Thymus (tissue), 11 donors: ENCODE data around the gene ADAMTS14. TPM values are rescaled to one million over a fixed set of nuclear protein-coding genes. Genes with fewer than 3 reads are reported as not detected.

Source experiments
- DNase-seq, 9 donors: peaks; one replicate each; pipeline ENCODE4 v3.0.0-alpha.2; 2013; ENCODE audit warnings: low spot score in 9 of 9, low read depth in 6 of 9, missing footprints in 1 of 9
- H3K27ac ChIP-seq, 2 donors: one replicate each; pipeline ENCODE4 v1.5.1; 2013; ENCODE audit warnings: control low read depth in 1 of 2, low read depth in 1 of 2, low read length in 1 of 2, mild to moderate bottlenecking in 1 of 2, moderate library complexity in 1 of 2
- H3K27me3 ChIP-seq, 2 donors: one replicate each; pipeline ENCODE4 v1.5.1; 2013; ENCODE audit warnings: low read length in 1 of 2; ENCODE audit not compliant: control insufficient read depth in 2 of 2, insufficient read depth in 1 of 2
- H3K36me3 ChIP-seq, 2 donors: one replicate each; pipeline ENCODE4 v1.5.1; 2013; ENCODE audit warnings: low read length in 1 of 2, mild to moderate bottlenecking in 1 of 2, moderate library complexity in 1 of 2; ENCODE audit not compliant: control insufficient read depth in 2 of 2, insufficient read depth in 2 of 2
- H3K4me1 ChIP-seq, 2 donors: one replicate each; pipeline ENCODE4 v1.5.1; 2013; ENCODE audit warnings: low read length in 2 of 2; ENCODE audit not compliant: control insufficient read depth in 2 of 2, insufficient read depth in 2 of 2
- H3K4me3 ChIP-seq, 2 donors: one replicate each; pipeline ENCODE4 v1.5.1; 2013; ENCODE audit warnings: low read length in 2 of 2, control low read depth in 1 of 2, mild to moderate bottlenecking in 1 of 2
- H3K9me3 ChIP-seq, 2 donors: one replicate each; pipeline ENCODE4 v1.5.1; 2013; ENCODE audit warnings: low read length in 1 of 2, mild to moderate bottlenecking in 1 of 2; ENCODE audit not compliant: control insufficient read depth in 2 of 2, insufficient read depth in 1 of 2
- WGBS: extraction: QIAGEN DNeasy Blood & Tissue Kit; methylation state at CpG from one replicate; pipeline ENCODE4 v1.1.7; 2013; 5-methylcytosine and 5-hydroxymethylcytosine counted together
- polyA plus RNA-seq: library from polyadenylated mRNA; stranded (reverse); fragments of 200-250 nt; gene quantifications from one replicate; pipeline ENCODE4 v1.2.3, GENCODE V29; 2013
- total RNA-seq: library from RNA; stranded (reverse); fragments of 120-200 nt; gene quantifications from one replicate; pipeline ENCODE4 v1.2.4, GENCODE V29; 2013
- donor health status: healthy.

ADAMTS14 gene
- total and polyA plus RNA-seq, 2 donors = 1.2 to 1.8 TPM

GRCh38 chr10:70785190-70785589 is 112.9 kb downstream of the ADAMTS14 start, which contains the start of gene TBATA:
Gene TBATA (minus strand): TSS chr10:70785377. CDS start chr10:70783379, 1,998 bp downstream.
- Histone ChIP-seq H3K9me3 (no peaks in the 10 kb centered on the region), H3K4me3 (no peak within 1 kb of the TSS), H3K4me1 (peaks cover 2 to 27% of the 10 kb centered on the region in 2 donors), H3K27me3 (no peaks in the 10 kb centered on the region), H3K27ac (peak within 1 kb of the TSS; percentile 19 to 71), H3K36me3 (no peaks in the 10 kb centered on the region)
- no peak for DNase-seq
- WGBS = 9% methylated on average over 4 of the region's 4 CpGs

- Histone ChIP-seq H3K27me3 (no peaks in the 10 kb centered on the region), H3K27ac (peak overlapping the region in 1 of 2 donors; percentile 38), H3K4me1 (peaks cover 2 to 31% of the 10 kb centered on the region in 2 donors), H3K9me3 (no peaks in the 10 kb centered on the region), H3K36me3 (no peaks in the 10 kb centered on the region), H3K4me3 (no peak overlapping the region)
- WGBS = 18% methylated on average over 5 of the region's 5 CpGs
- peak in 4 of 9 donors; percentile 25 to 49 (median 29) for DNase-seq
Measured at GRCh38 chr10:70786799-70787415, 114.6 kb downstream of the ADAMTS14 start.

- no peaks in the 10 kb centered on the region for H3K27me3 ChIP-seq
- DNase-seq = no peak
- no peak overlapping the region for H3K4me3 ChIP-seq
- 53% methylated on average over 5 of the region's 5 CpGs for WGBS
- no peaks in the 10 kb centered on the region for H3K36me3 ChIP-seq
- H3K27ac ChIP-seq = no peak overlapping the region
- H3K9me3 ChIP-seq = no peaks in the 10 kb centered on the region
- H3K4me1 ChIP-seq = peaks cover under 1 to 10% of the 10 kb centered on the region in 2 donors
Measured at GRCh38 chr10:70791386-70792039, 119.2 kb downstream of the ADAMTS14 start.

- WGBS = 100% methylated on average over 1 of the region's 1 CpG
- DNase-seq = no peak
- Histone ChIP-seq H3K27ac (no peak overlapping the region), H3K36me3 (no peaks in the 10 kb centered on the region), H3K27me3 (no peaks in the 10 kb centered on the region), H3K4me3 (no peak overlapping the region), H3K4me1 (peaks cover 0 to 4% of the 10 kb centered on the region in 2 donors), H3K9me3 (peaks cover 0 to 13% of the 10 kb centered on the region in 2 donors)
Measured at GRCh38 chr10:70795613-70796012, 123.3 kb downstream of the ADAMTS14 start.

GRCh38 chr10:70797840-70798239 is 125.5 kb downstream of the ADAMTS14 start:
- Histone ChIP-seq H3K27me3 (no peaks in the 10 kb centered on the region), H3K4me3 (no peak overlapping the region), H3K9me3 (peaks cover 0 to 13% of the 10 kb centered on the region in 2 donors), H3K4me1 (no peaks in the 10 kb centered on the region), H3K27ac (no peak overlapping the region), H3K36me3 (no peaks in the 10 kb centered on the region)
- no peak for DNase-seq
- WGBS = 78% methylated on average over 7 of the region's 7 CpGs

GRCh38 chr10:70799124-70799523 is 126.8 kb downstream of the ADAMTS14 start:
- no peaks in the 10 kb centered on the region for H3K36me3 ChIP-seq
- no peak overlapping the region for H3K27ac ChIP-seq
- H3K4me1 ChIP-seq = no peaks in the 10 kb centered on the region
- no peak for DNase-seq
- H3K4me3 ChIP-seq = no peak overlapping the region
- H3K9me3 ChIP-seq = peaks cover 0 to 13% of the 10 kb centered on the region in 2 donors
- no peaks in the 10 kb centered on the region for H3K27me3 ChIP-seq
- WGBS = 76% methylated on average over 5 of the region's 5 CpGs

- DNase-seq = no peak
- H3K4me3 ChIP-seq = no peak overlapping the region
- H3K36me3 ChIP-seq = no peaks in the 10 kb centered on the region
- no peaks in the 10 kb centered on the region for H3K4me1 ChIP-seq
- H3K9me3 ChIP-seq = peaks cover 0 to 13% of the 10 kb centered on the region in 2 donors
- no peak overlapping the region for H3K27ac ChIP-seq
- 94% methylated on average over 1 of the region's 1 CpG for WGBS
- no peaks in the 10 kb centered on the region for H3K27me3 ChIP-seq
Measured at GRCh38 chr10:70801854-70802253, 129.5 kb downstream of the ADAMTS14 start.

- Histone ChIP-seq H3K27ac (no peak overlapping the region), H3K4me1 (no peaks in the 10 kb centered on the region), H3K27me3 (no peaks in the 10 kb centered on the region), H3K36me3 (no peaks in the 10 kb centered on the region), H3K9me3 (peaks cover 0 to 4% of the 10 kb centered on the region in 2 donors), H3K4me3 (no peak overlapping the region)
- peak in 1 of 9 donors; percentile 15 for DNase-seq
- 95% methylated on average over 2 of the region's 2 CpGs for WGBS
Measured at GRCh38 chr10:70803775-70804420, 131.6 kb downstream of the ADAMTS14 start.

- DNase-seq = no peak
- H3K27me3 ChIP-seq = no peaks in the 10 kb centered on the region
- 95% methylated on average over 2 of the region's 2 CpGs for WGBS
- H3K36me3 ChIP-seq = no peaks in the 10 kb centered on the region
- H3K4me3 ChIP-seq = no peak overlapping the region
- H3K9me3 ChIP-seq = no peaks in the 10 kb centered on the region
- H3K27ac ChIP-seq = no peak overlapping the region
- no peaks in the 10 kb centered on the region for H3K4me1 ChIP-seq
Measured at GRCh38 chr10:70804421-70804808, 132.1 kb downstream of the ADAMTS14 start.
